DOHH2 (cell line): ENCODE results near the gene CLCA1.

Experiments
- EZH2phosphoT487 ChIP-seq: fragments of 200-600 bp; sonication (generic); IDR thresholded peaks from 2 replicates; pipeline ENCODE4 v1.6.1; 2017; ENCODE audit warnings: borderline replicate concordance, mild to moderate bottlenecking, antibody characterized with exemption, low read length, moderate library complexity, mixed read lengths
- TF ChIP-seq, protein P1 (sequence below): fragments of 200-600 bp; sonication (generic); IDR thresholded peaks from one replicate; pipeline ENCODE4 v1.5.1; 2014; ENCODE audit warnings: antibody characterized with exemption, mild to moderate bottlenecking, low read depth, low read length; ENCODE audit not compliant: poor library complexity, severe bottlenecking

DNA sequence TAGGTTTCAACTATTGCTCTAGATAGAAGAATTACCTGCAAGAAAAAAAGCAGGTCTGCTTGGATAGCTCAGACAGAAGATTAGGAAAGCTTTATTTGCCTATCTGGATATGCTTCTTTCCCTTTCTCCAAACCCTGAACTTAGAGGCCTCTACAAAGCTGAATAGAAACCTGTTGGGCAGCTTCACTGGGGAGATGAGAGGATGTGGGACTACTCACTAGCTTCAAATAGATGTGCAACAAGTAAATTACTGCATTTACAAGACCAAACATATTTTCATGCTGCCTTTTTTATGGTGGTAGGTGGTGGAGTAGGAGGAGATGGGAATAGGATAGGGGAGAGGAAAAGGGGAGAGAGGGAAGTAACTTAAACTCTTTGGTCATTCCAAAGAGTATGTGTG lies 38.4 kb upstream of the CLCA1 start:
- TF ChIP-seq, protein P1, sequence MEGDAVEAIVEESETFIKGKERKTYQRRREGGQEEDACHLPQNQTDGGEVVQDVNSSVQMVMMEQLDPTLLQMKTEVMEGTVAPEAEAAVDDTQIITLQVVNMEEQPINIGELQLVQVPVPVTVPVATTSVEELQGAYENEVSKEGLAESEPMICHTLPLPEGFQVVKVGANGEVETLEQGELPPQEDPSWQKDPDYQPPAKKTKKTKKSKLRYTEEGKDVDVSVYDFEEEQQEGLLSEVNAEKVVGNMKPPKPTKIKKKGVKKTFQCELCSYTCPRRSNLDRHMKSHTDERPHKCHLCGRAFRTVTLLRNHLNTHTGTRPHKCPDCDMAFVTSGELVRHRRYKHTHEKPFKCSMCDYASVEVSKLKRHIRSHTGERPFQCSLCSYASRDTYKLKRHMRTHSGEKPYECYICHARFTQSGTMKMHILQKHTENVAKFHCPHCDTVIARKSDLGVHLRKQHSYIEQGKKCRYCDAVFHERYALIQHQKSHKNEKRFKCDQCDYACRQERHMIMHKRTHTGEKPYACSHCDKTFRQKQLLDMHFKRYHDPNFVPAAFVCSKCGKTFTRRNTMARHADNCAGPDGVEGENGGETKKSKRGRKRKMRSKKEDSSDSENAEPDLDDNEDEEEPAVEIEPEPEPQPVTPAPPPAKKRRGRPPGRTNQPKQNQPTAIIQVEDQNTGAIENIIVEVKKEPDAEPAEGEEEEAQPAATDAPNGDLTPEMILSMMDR, result no peak
- no peak for TF ChIP-seq EZH2phosphoT487
